Astrocyte (in vitro differentiated cells and primary cell): ENCODE results near the gene FAM107B. TPM values are rescaled to one million over a fixed set of nuclear protein-coding genes. Genes with fewer than 3 reads are reported as not detected.

Source experiments
- DNase-seq: peaks from one replicate; pipeline ENCODE4 v3.0.0-alpha.2; 2010; ENCODE audit warnings: low read depth
- FAIRE-seq: peaks from 2 replicates; lab custom pipeline; 2011; peaks lifted over from hg19 to GRCh38; lab: Jason Lieb, UNC
- H2AFZ ChIP-seq: 2 replicates; pipeline ENCODE4 v1.6.0; 2012; ENCODE audit warnings: low read depth, low read length, inconsistent platforms
- H3K27ac ChIP-seq: 2 replicates; pipeline ENCODE4 v1.5.1; 2011; ENCODE audit warnings: low read depth, low read length, inconsistent platforms
- H3K27me3 ChIP-seq: 2 replicates; pipeline ENCODE4 v1.6.0; 2011; ENCODE audit warnings: low read length, inconsistent platforms; ENCODE audit not compliant: insufficient read depth
- H3K36me3 ChIP-seq: 2 replicates; pipeline ENCODE4 v1.5.1; 2011; ENCODE audit warnings: low read length, inconsistent platforms; ENCODE audit not compliant: insufficient read depth
- H3K4me1 ChIP-seq: 2 replicates; pipeline ENCODE4 v1.5.1; 2011; ENCODE audit warnings: low read length, inconsistent platforms; ENCODE audit not compliant: insufficient read depth
- H3K4me2 ChIP-seq: 2 replicates; pipeline ENCODE4 v1.6.0; 2012; ENCODE audit warnings: low read length, inconsistent platforms
- H3K4me3 ChIP-seq: 2 replicates; pipeline ENCODE4 v1.5.1; 2011; ENCODE audit warnings: low read depth, mild to moderate bottlenecking, low read length, inconsistent platforms; ENCODE audit not compliant: insufficient read depth
- H3K79me2 ChIP-seq: 2 replicates; pipeline ENCODE4 v1.6.0; 2012; ENCODE audit warnings: mild to moderate bottlenecking, low read length, inconsistent platforms; ENCODE audit not compliant: insufficient read depth
- H3K9ac ChIP-seq: 2 replicates; pipeline ENCODE4 v1.6.0; 2012; ENCODE audit warnings: mild to moderate bottlenecking, low read length, inconsistent platforms
- H3K9me3 ChIP-seq: 2 replicates; pipeline ENCODE4 v1.5.1; 2012; ENCODE audit warnings: low read depth, mild to moderate bottlenecking, low read length, inconsistent platforms; ENCODE audit not compliant: insufficient read depth
- H4K20me1 ChIP-seq: 2 replicates; pipeline ENCODE4 v1.6.0; 2012; ENCODE audit warnings: low read length, inconsistent platforms; ENCODE audit not compliant: insufficient read depth
- H3K27ac Mint-ChIP-seq: one replicate; pipeline ENCODE4 v1.8.0; 2021; ENCODE audit warnings: mild to moderate bottlenecking, mixed read lengths; ENCODE audit not compliant: unreplicated experiment
- H3K27me3 Mint-ChIP-seq: one replicate; pipeline ENCODE4 v1.8.0; 2021; ENCODE audit warnings: low read depth, mixed read lengths; ENCODE audit not compliant: unreplicated experiment
- H3K36me3 Mint-ChIP-seq: one replicate; pipeline ENCODE4 v1.8.0; 2021; ENCODE audit warnings: low read depth, mixed read lengths; ENCODE audit not compliant: unreplicated experiment
- H3K4me1 Mint-ChIP-seq: one replicate; pipeline ENCODE4 v1.8.0; 2021; ENCODE audit warnings: low read depth, mixed read lengths; ENCODE audit not compliant: unreplicated experiment
- H3K4me3 Mint-ChIP-seq: one replicate; pipeline ENCODE4 v1.8.0; 2021; ENCODE audit warnings: mild to moderate bottlenecking, moderate library complexity, mixed read lengths; ENCODE audit not compliant: unreplicated experiment
- H3K9me3 Mint-ChIP-seq: one replicate; pipeline ENCODE4 v1.8.0; 2021; ENCODE audit warnings: mild to moderate bottlenecking, mixed read lengths; ENCODE audit not compliant: unreplicated experiment
- EZH2 ChIP-seq: IDR thresholded peaks from 2 replicates; pipeline ENCODE4 v1.6.1; 2012; ENCODE audit warnings: mild to moderate bottlenecking, low read length, inconsistent platforms; ENCODE audit not compliant: insufficient read depth
- total RNA-seq: library from RNA; stranded (reverse); gene quantifications from 2 replicates; pipeline ENCODE4 v1.2.1, GENCODE V29; 2021
- TF ChIP-seq, protein P1 (sequence below): IDR thresholded peaks from 2 replicates; pipeline ENCODE4 v1.5.1; 2011; ENCODE audit warnings: low read depth, mild to moderate bottlenecking, inconsistent platforms, low read length, moderate library complexity; ENCODE audit not compliant: insufficient read depth

Gene FAM107B
- total RNA-seq, 1 donor from 2014 or later, result 36.0 TPM

DNA sequence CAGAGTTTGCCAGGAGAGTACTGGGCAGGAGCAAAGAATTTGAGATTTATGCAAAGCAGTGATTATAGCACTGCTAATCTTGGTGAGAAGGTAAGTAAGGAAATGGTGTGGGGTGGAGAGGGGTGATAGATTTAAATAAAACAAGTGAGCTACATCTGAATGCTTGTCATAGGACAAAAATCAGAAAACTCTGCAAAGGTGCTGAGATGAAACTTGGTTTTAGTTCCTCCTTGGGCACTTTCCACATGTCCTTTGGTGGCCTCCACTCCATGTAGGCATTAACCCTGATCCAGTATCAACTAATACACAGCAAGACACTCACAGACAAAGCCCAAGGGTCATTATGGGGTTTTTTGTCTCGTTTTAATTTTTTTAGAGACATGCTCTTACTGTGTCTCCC lies 25.7 kb upstream of the FAM107B start:
- Histone ChIP-seq H3K4me3 (no peak overlapping the region), H4K20me1 (no peaks in the 10 kb centered on the region), H3K27me3 (peaks cover 8% of the 10 kb centered on the region), H3K36me3 (no peaks in the 10 kb centered on the region), H3K9ac (no peak overlapping the region), H3K9me3 (no peaks in the 10 kb centered on the region), H3K4me1 (no peaks in the 10 kb centered on the region), H3K27ac (no peak overlapping the region), H3K79me2 (no peaks in the 10 kb centered on the region), H3K4me2 (no peak overlapping the region), H2AFZ (no peak overlapping the region)
- no peak for DNase-seq
- Mint-ChIP-seq H3K36me3 (no peaks in the 10 kb centered on the region), H3K9me3 (no peaks in the 10 kb centered on the region), H3K27ac (no peak overlapping the region), H3K27me3 (peaks cover 20% of the 10 kb centered on the region), H3K4me3 (no peak overlapping the region), H3K4me1 (no peaks in the 10 kb centered on the region)
- no peak for FAIRE-seq
- TF ChIP-seq EZH2, result no peak
- TF ChIP-seq, protein P1, sequence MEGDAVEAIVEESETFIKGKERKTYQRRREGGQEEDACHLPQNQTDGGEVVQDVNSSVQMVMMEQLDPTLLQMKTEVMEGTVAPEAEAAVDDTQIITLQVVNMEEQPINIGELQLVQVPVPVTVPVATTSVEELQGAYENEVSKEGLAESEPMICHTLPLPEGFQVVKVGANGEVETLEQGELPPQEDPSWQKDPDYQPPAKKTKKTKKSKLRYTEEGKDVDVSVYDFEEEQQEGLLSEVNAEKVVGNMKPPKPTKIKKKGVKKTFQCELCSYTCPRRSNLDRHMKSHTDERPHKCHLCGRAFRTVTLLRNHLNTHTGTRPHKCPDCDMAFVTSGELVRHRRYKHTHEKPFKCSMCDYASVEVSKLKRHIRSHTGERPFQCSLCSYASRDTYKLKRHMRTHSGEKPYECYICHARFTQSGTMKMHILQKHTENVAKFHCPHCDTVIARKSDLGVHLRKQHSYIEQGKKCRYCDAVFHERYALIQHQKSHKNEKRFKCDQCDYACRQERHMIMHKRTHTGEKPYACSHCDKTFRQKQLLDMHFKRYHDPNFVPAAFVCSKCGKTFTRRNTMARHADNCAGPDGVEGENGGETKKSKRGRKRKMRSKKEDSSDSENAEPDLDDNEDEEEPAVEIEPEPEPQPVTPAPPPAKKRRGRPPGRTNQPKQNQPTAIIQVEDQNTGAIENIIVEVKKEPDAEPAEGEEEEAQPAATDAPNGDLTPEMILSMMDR, result no peak

DNA sequence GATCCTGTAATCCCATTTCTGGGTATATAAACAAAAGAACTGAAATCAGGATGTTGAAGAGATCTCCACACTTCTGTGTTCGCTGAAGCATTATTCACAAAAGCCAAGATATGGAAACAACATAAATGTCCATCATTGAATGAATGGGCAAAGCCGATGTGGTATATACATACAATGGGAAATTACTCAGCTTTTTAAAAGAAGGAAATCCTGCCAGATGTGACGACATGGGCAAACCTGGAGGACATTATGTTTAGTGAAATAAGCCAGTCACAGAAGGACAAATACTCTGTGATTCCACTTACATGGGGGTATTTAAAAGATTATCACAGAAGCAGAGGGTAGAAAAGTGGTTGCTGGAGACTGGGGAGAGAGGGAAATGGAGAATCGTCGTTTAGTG lies 23.9 kb upstream of the FAM107B start:
- Histone ChIP-seq H3K4me3 (no peak overlapping the region), H3K9me3 (no peaks in the 10 kb centered on the region), H3K36me3 (no peaks in the 10 kb centered on the region), H3K79me2 (no peaks in the 10 kb centered on the region), H3K9ac (no peak overlapping the region), H4K20me1 (no peaks in the 10 kb centered on the region), H3K4me1 (no peaks in the 10 kb centered on the region), H3K27ac (no peak overlapping the region), H3K27me3 (peaks cover 8% of the 10 kb centered on the region), H2AFZ (no peak overlapping the region), H3K4me2 (no peak overlapping the region)
- FAIRE-seq, result no peak
- no peaks in the 10 kb centered on the region for H3K36me3 Mint-ChIP-seq
- TF ChIP-seq, protein P1, result no peak
- no peak for TF ChIP-seq EZH2
- no peak for DNase-seq
- peaks cover 20% of the 10 kb centered on the region for H3K27me3 Mint-ChIP-seq
- no peak overlapping the region for H3K4me3 Mint-ChIP-seq
- no peaks in the 10 kb centered on the region for H3K4me1 Mint-ChIP-seq
- H3K9me3 Mint-ChIP-seq, result no peaks in the 10 kb centered on the region
- H3K27ac Mint-ChIP-seq, result no peak overlapping the region

DNA sequence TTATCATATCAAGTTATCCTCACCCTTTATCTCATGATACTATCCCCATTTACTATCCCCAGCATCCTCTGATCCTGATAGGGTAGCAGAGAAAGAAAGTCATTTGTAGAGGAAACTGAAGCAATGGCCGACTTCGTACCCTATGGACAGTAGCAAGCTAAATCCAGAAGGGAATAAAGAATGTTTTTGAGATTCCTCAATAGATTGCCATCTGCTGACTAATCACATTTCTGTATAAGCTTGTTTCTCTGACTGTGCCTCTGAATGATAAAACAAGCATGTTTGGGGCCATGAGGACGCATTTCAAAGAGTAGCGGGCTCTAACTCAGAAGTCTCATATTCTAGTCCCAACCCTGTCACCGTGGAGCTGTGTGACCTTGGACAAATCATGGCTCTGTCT lies 13.2 kb upstream of the FAM107B start:
- Histone ChIP-seq H4K20me1 (no peaks in the 10 kb centered on the region), H2AFZ (no peak overlapping the region), H3K4me3 (no peak overlapping the region), H3K27me3 (no peaks in the 10 kb centered on the region), H3K36me3 (no peaks in the 10 kb centered on the region), H3K9ac (no peak overlapping the region), H3K4me2 (no peak overlapping the region), H3K9me3 (peaks cover 4% of the 10 kb centered on the region), H3K79me2 (no peaks in the 10 kb centered on the region), H3K27ac (no peak overlapping the region), H3K4me1 (no peaks in the 10 kb centered on the region)
- peaks cover 2% of the 10 kb centered on the region for H3K36me3 Mint-ChIP-seq
- no peak overlapping the region for H3K27ac Mint-ChIP-seq
- DNase-seq, result no peak
- H3K9me3 Mint-ChIP-seq, result peaks cover 4% of the 10 kb centered on the region
- FAIRE-seq, result no peak
- no peaks in the 10 kb centered on the region for H3K27me3 Mint-ChIP-seq
- H3K4me3 Mint-ChIP-seq, result no peak overlapping the region
- TF ChIP-seq, protein P1, result no peak
- no peak for TF ChIP-seq EZH2
- peaks cover 3% of the 10 kb centered on the region for H3K4me1 Mint-ChIP-seq
